Measurements from ENCODE around the gene HTR1B.

- TF ChIP-seq EP300 (IDR thresholded peaks at IDR 0.05) (no peak), POLR2A (IDR thresholded peaks at IDR 0.05) (no peak)
- TF ChIP-seq, protein P1, sequence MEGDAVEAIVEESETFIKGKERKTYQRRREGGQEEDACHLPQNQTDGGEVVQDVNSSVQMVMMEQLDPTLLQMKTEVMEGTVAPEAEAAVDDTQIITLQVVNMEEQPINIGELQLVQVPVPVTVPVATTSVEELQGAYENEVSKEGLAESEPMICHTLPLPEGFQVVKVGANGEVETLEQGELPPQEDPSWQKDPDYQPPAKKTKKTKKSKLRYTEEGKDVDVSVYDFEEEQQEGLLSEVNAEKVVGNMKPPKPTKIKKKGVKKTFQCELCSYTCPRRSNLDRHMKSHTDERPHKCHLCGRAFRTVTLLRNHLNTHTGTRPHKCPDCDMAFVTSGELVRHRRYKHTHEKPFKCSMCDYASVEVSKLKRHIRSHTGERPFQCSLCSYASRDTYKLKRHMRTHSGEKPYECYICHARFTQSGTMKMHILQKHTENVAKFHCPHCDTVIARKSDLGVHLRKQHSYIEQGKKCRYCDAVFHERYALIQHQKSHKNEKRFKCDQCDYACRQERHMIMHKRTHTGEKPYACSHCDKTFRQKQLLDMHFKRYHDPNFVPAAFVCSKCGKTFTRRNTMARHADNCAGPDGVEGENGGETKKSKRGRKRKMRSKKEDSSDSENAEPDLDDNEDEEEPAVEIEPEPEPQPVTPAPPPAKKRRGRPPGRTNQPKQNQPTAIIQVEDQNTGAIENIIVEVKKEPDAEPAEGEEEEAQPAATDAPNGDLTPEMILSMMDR (IDR thresholded peaks at IDR 0.05) = no peak
Observed at GRCh38 chr6:77445214-77445613, 18.1 kb downstream of the HTR1B start.
